Activated naive CD4-positive, alpha-beta T cell treated with anti-CD3 and anti-CD28 coated beads, Interleukin-2, amount 10 ng/mL, durations not matched to agents 7 days and 5 days (primary cell): Measurements from ENCODE around the gene ERFL.
"Not testable (repeated sequence)": the region's sequence is repeated elsewhere in the genome, so short reads cannot be mapped to it uniquely, and the experiment has no call there.

Source experiments
- CTCF ChIA-PET: fragments of 350-600 bp; sonication (Branson Sonifier 250); formaldehyde crosslinking; loops from one replicate; lab custom pipeline; 2021; ENCODE audit warnings: antibody characterized with exemption; lab: Charles Lee
- DNase-seq: peaks from one replicate; pipeline ENCODE4 v3.0.0-alpha.2; 2020
- H3K27ac Mint-ChIP-seq: one replicate; pipeline ENCODE4 v1.8.0; 2021; ENCODE audit warnings: mild to moderate bottlenecking, moderate library complexity, mixed read lengths
- H3K27me3 Mint-ChIP-seq: one replicate; pipeline ENCODE4 v1.8.0; 2021; ENCODE audit warnings: mild to moderate bottlenecking, mixed read lengths
- H3K36me3 Mint-ChIP-seq: one replicate; pipeline ENCODE4 v1.8.0; 2021; ENCODE audit warnings: mixed read lengths
- H3K4me1 Mint-ChIP-seq: one replicate; pipeline ENCODE4 v1.8.0; 2021; ENCODE audit warnings: mixed read lengths
- H3K4me3 Mint-ChIP-seq: one replicate; pipeline ENCODE4 v1.8.0; 2021; ENCODE audit warnings: mild to moderate bottlenecking, moderate library complexity, mixed read lengths
- H3K9me3 Mint-ChIP-seq: one replicate; pipeline ENCODE4 v1.8.0; 2021; ENCODE audit warnings: mixed read lengths

The ERFL gene

DNA sequence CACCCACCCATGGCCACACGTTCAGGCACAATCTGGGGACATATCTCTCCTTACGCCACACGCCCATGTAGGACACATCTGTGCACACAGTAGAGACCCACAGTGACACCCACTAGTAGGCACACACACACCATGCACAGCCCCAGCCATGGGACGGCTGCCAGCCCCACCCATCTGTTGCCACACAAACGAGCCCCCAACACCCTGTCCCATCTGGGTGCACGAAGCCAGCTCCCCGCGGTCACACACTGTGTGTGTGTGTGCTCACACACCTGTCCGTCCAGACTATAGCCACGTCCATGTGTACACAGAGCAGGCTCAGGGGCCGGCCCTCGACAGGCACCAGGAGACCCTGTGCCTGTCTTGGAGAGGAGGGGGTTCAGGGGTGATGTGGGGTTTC, 10.6 kb downstream of the ERFL start:
- Mint-ChIP-seq H3K27ac (no peak overlapping the region), H3K9me3 (no peaks in the 10 kb centered on the region), H3K27me3 (peaks cover 19% of the 10 kb centered on the region), H3K4me3 (no peak overlapping the region), H3K36me3 (no peaks in the 10 kb centered on the region), H3K4me1 (peaks cover 9% of the 10 kb centered on the region)
- DNase-seq: no peak
- CTCF ChIA-PET: no interaction called here

DNA sequence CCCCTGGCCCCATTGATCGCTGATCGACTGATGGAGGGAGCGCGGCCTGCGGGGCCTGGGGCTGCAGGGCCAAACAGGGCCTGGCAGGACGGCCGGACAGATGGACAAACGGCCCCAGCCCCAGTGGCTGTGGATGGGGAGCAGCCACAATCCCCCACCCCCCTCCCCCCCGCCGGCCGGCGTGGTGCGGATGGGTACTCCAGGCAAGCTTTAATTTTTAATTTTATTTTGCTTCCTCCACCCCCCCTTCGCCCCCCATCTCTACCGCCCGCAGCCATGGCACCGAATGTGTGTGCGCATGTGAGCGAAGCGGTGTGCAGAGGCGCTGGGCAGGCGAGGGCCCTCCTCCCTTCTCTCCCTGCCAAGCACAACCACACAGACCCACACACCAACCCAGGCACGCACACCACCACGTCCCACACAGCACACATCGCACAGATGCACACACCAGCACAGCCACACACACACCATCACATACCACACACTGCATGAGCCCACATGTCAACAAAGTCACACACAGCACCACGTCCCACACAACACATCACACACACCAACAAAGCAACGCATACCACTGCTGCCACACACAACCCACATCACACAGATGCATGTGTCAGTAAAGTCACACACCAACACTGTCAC, 12.4 kb downstream of the ERFL start:
- CTCF ChIA-PET: no interaction called here
- Mint-ChIP-seq H3K9me3 (no peaks in the 10 kb centered on the region), H3K4me3 (no peak overlapping the region), H3K36me3 (peaks cover 8% of the 10 kb centered on the region), H3K4me1 (peaks cover 8% of the 10 kb centered on the region), H3K27ac (no peak overlapping the region), H3K27me3 (peaks cover 2% of the 10 kb centered on the region)
- DNase-seq: no peak

GRCh38 chr19:41915021-41915775, 13.1 kb downstream of the ERFL start:
- H3K9me3 Mint-ChIP-seq: no peaks in the 10 kb centered on the region
- CTCF ChIA-PET: no interaction called here
- DNase-seq: no peak
- no peaks in the 10 kb centered on the region for H3K27me3 Mint-ChIP-seq
- peaks cover 8% of the 10 kb centered on the region for H3K4me1 Mint-ChIP-seq
- peaks cover 14% of the 10 kb centered on the region for H3K36me3 Mint-ChIP-seq
- H3K27ac Mint-ChIP-seq: no peak overlapping the region
- no peak overlapping the region for H3K4me3 Mint-ChIP-seq

- H3K9me3 Mint-ChIP-seq, H3K27me3 Mint-ChIP-seq, DNase-seq, H3K4me1 Mint-ChIP-seq, CTCF ChIA-PET, H3K27ac Mint-ChIP-seq, H3K4me3 Mint-ChIP-seq: not testable (repeated sequence)
- peaks cover 16% of the 10 kb centered on the region for H3K36me3 Mint-ChIP-seq
Observed at GRCh38 chr19:41914424-41914834, 13.8 kb downstream of the ERFL start.

DNA sequence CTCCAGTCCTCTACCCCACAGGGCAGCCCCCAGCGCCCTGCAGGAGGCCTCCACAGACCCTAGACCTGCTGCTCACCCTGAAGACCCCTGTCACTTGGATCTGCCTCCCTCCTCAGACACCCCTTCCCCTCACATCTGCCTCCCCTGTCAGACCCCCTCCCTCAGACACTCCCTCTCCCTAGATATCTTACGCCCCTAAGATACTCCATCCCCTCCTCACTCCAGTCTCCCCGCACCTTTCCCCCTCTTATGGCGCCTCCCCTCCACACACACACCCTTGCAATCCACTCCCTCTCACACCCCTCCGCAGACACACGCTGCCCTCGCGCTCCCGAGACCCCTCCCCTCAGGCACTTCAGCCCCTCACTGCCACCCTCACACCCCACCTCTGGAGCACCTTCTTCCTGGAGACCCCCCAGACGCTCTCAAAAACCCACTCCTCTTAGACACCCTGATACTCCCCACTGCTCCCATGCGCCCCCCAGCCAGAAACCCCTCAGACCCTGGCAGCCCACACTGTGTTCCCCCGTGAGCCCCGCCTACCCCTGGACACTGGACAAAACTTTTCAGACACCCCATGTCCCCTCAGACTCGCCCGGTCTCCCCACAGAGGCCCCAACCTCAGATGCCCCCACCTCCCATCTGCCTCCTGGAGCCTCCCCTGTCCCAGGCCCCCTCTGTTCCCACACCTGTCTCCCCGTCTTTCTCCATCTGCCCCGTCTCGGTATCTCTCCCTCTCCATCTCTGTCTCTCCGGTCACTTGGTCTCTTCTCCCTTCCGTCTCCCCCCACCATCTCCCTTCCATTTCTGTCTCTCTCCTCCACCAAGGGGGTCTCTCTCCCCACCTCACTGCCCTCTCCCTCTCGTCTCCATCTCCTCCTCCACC, 14.5 kb downstream of the ERFL start:
- peaks cover 8% of the 10 kb centered on the region for H3K4me1 Mint-ChIP-seq
- no peaks in the 10 kb centered on the region for H3K9me3 Mint-ChIP-seq
- DNase-seq: no peak
- peaks cover 20% of the 10 kb centered on the region for H3K36me3 Mint-ChIP-seq
- H3K4me3 Mint-ChIP-seq: no peak overlapping the region
- no peaks in the 10 kb centered on the region for H3K27me3 Mint-ChIP-seq
- CTCF ChIA-PET: no interaction called here
- H3K27ac Mint-ChIP-seq: no peak overlapping the region

DNA sequence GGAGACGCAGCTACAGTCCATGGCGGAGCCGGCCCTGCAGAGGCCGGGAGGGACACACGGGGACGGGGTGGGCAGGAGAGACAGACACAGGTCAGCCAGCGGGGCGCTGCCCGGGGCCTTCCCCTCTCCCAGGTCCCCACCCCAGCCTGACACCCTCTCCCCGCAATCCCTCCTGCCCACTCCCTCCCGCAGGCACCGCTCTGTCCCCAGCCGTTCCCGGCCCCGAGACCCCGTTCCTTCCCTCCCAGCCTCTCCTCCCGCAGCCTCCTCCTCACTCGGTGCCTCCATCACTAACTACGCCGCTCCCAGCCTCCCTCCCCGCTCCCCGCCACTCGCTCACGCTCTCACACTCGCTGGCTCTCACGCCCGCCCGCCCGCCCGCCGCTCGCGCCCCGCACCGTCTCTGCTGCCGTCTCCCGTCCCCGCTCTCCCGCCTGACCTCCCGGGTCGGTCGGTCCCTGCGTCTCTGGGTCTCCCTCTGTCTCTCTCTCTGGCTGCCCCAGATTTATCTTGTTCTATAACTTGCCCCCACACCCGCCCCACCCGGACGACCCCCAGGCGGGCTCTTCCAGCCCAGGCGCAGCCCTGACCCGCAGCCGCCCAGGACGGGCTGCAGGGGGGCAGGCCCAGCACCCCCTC, 15.2 kb downstream of the ERFL start:
- Mint-ChIP-seq H3K27ac (no peak overlapping the region), H3K9me3 (no peaks in the 10 kb centered on the region), H3K4me3 (no peak overlapping the region), H3K27me3 (no peaks in the 10 kb centered on the region), H3K4me1 (peaks cover 8% of the 10 kb centered on the region), H3K36me3 (peaks cover 20% of the 10 kb centered on the region)
- DNase-seq: peak; percentile 46
- CTCF ChIA-PET: no interaction called here

- H3K9me3 Mint-ChIP-seq: no peaks in the 10 kb centered on the region
- H3K4me1 Mint-ChIP-seq: peaks cover 11% of the 10 kb centered on the region
- H3K36me3 Mint-ChIP-seq: peaks cover 23% of the 10 kb centered on the region
- peak overlapping the region; percentile 84 for H3K27ac Mint-ChIP-seq
- peak overlapping the region; percentile 15 for H3K4me3 Mint-ChIP-seq
- CTCF ChIA-PET: interaction anchor here (1.0 to 1.1 kb wide), 2 partner anchors 25 to 39 kb away, joined by 4 to 5 read pairs; no protein-coding TSS in a partner anchor
- H3K27me3 Mint-ChIP-seq: no peaks in the 10 kb centered on the region
- DNase-seq: no peak
Observed at GRCh38 chr19:41911889-41912731, 16.1 kb downstream of the ERFL start.

DNA sequence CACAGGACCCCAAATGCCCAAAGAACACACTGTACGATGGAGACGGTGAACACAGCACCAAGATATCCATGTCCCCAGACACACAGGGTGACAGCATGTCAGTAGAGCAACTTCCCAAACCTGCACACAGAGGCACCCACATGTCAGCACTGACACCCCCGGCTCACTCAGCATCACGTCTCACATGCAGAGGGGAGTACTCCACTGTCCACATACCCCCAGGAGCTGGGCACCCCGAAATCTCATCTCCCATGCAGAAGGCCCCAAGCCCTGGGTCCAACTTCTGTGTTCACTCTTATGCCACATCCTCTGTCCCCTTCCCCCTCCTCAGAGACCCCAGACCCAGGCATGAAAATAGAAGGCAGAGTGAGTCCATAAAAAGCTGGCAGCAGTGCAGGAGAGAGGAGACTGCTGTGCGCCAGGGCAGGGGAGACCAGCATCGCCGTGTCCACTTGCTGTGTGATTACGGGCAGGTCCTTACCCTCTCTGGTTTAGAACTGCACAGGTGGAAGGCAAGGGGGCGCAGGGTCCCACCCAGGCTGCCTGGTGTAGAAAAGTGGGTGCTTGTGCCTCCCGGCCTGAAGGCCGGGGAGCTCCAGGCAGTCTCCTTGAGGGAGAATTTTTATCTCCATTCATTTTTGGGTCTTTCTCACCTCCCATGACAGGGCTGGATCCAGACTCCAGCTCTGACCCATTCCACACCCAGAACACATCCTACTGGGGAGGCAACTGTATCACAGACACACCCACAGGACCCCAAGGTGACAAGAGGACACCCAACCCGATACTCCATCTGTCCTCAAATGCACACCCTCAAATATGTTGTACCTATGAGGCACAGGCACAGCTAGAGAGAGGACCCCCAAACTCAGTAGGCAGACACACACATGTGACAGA, 17.0 kb downstream of the ERFL start:
- CTCF ChIA-PET: interaction anchor here (1.0 to 1.1 kb wide), 2 partner anchors 24 to 38 kb away, joined by 4 to 5 read pairs; no protein-coding TSS in a partner anchor
- Mint-ChIP-seq H3K27ac (peak overlapping the region; percentile 38), H3K27me3 (no peaks in the 10 kb centered on the region), H3K9me3 (no peaks in the 10 kb centered on the region), H3K4me3 (peak overlapping the region; percentile 15), H3K4me1 (peaks cover 14% of the 10 kb centered on the region), H3K36me3 (peaks cover 28% of the 10 kb centered on the region)
- DNase-seq: no peak

DNA sequence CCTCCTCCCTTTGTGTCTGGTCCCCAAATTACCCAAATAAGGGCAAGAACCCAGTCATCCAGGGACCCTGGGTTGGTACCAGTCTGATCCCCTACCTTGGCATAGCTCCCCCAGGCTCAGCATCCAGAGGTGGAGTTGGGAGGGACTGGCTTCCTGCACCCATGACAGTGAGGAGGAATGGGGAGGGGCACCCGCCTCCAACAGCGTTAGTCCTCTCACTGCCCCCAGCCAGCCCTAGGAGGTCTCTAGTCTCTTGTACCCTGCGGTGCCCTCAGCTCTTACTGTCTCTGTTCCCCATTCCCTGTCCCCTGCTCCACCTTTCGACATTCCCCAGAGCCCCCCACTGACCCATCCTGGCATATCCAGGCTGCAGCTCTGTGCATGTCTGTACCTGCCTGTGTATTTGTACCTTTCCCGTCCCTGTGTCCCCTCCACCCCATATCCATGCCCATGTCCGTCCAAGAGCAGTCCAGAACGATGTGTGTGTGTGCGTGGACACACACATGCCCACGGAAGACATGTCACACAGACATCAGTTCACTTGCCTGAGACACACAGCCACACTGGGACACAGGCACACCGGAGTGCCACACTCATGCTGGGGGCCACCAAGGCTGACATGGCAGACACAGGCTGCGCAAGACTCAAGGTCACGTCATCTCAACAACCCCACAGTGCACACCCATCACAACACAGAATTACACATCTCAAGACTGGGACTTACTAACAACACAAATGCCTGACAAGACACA, 17.8 kb downstream of the ERFL start:
- Mint-ChIP-seq H3K9me3 (no peaks in the 10 kb centered on the region), H3K4me3 (no peak overlapping the region), H3K36me3 (peaks cover 34% of the 10 kb centered on the region), H3K27me3 (no peaks in the 10 kb centered on the region), H3K27ac (peak overlapping the region; percentile 38), H3K4me1 (peaks cover 18% of the 10 kb centered on the region)
- DNase-seq: no peak
- CTCF ChIA-PET: no interaction called here

GRCh38 chr19:41909706-41910105, 18.5 kb downstream of the ERFL start:
- Mint-ChIP-seq H3K9me3 (no peaks in the 10 kb centered on the region), H3K4me3 (no peak overlapping the region), H3K4me1 (peaks cover 22% of the 10 kb centered on the region), H3K27me3 (no peaks in the 10 kb centered on the region), H3K36me3 (peaks cover 41% of the 10 kb centered on the region), H3K27ac (peak overlapping the region; percentile 20)
- DNase-seq: no peak
- CTCF ChIA-PET: no interaction called here

GRCh38 chr19:41908724-41909464, 19.4 kb downstream of the ERFL start:
- Mint-ChIP-seq H3K36me3 (peaks cover 48% of the 10 kb centered on the region), H3K27ac (peak overlapping the region; percentile 20), H3K9me3 (no peaks in the 10 kb centered on the region), H3K4me3 (no peak overlapping the region), H3K4me1 (peaks cover 22% of the 10 kb centered on the region), H3K27me3 (no peaks in the 10 kb centered on the region)
- no peak for DNase-seq
- CTCF ChIA-PET: interaction anchor here (0.9 kb wide), 1 partner anchor 16 kb away, joined by 3 read pairs; no protein-coding TSS in a partner anchor
